Head of caudate nucleus (tissue), 42 donors: ENCODE data around the gene DGKZ.
"Not testable (repeated sequence)": the region's sequence is repeated elsewhere in the genome, so short reads cannot be mapped to it uniquely, and the experiment has no call there.

Experiments used
- DNase-seq, 42 donors: peaks; one replicate each; pipeline versions ENCODE4 v3.0.0 to v3.0.0-alpha.2; 2020 to 2021; ENCODE audit warnings: mixed read lengths in 7 of 42
- intact Hi-C: fragments of 100-400 bp; cut with DNase I; formaldehyde crosslinking; loops from one replicate; pipeline ENCODE4 v1.15.0; 2022

DGKZ gene

GRCh38 chr11:46376258-46377050 is 29.2 kb downstream of the DGKZ start:
- intact Hi-C loops: no loop called here
- DNase-seq: no peak

GRCh38 chr11:46377290-46377689 is 30.0 kb downstream of the DGKZ start:
- DNase-seq: no peak
- intact Hi-C loops: no loop called here

DNA sequence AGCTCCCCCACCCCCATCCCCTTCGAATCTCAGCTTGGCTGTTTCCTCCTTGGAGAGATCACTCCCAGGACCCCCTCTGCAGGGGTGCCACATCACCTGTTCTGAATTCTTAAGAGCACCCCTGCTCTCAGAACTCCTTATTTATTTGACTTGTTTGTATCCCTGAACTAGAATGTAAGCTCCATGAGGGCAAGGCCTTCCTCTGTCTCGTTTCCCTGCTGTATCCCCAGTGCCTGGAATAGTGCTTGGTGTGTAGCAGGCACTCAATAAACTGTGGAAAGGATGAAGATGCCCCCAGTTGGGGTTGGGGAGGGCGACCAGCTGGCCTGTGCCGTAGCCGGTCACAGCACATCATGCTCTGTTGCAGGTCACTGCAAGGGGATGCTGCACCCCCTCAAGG is 30.6 kb downstream of the DGKZ start:
- no peak for DNase-seq
- intact Hi-C loops: no loop called here

DNA sequence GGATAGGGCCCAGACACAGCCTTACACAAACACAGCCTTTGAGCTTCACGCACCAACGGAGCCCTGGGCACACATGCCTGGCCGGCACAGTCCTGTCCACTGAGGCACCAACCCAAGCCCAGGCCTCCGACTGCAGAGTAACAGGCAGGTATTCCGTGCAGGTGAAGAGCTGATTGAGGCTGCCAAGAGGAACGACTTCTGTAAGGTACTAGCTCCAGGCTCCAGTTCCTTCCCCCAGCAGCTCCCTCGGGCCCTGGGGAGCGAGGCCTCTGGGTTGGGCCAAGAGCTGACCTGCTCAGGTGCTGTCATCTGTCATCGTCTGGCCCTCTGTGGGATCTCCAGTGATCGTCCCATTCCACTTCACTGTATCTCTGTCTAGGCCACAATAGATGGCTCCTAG is 31.0 kb downstream of the DGKZ start:
- no peak for DNase-seq
- intact Hi-C loops: no loop called here

DNA sequence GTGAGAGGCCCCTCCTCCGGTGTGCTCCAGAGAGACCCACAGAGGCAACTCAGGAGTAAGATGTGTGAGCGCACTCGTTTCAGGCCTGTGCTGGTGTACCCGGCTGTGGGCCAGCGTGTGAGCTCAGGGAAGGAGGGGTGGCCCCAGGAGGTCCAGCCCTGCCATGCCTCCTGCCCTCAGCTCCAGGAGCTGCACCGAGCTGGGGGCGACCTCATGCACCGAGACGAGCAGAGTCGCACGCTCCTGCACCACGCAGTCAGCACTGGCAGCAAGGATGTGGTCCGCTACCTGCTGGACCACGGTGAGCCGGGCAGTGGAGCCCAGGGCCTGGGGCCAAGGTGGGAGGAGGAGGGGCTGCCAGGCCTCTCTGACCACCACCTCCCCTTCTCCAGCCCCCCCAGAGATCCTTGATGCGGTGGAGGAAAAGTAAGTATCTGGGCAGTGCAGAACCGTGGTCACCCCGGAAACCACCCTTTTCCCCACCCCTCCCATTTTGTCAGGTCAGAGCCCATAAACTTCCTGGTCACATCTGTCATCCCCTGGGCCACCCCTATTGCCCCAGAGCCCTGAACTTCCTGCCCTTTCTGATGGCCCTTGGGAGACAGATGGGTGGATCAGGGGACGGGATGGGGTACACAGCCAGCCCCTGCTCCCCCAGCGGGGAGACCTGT is 31.7 kb downstream of the DGKZ start:
- intact Hi-C loops: no loop called here
- no peak for DNase-seq

GRCh38 chr11:46379482-46380293 is 32.4 kb downstream of the DGKZ start:
- DNase-seq, intact Hi-C loops: not testable (repeated sequence)

GRCh38 chr11:46380340-46381047 is 33.2 kb downstream of the DGKZ start:
- DNase-seq: peak in 22 of 42 donors; percentile 30 to 75 (median 50)

GRCh38 chr11:46381048-46381818 is 34.0 kb downstream of the DGKZ start, which contains the start of gene MDK:
Gene MDK (plus strand): TSS chr11:46381669. CDS start chr11:46382058, 389 bp downstream.
- intact Hi-C loops: no loop called here
- DNase-seq: peak in 1 of 42 donors; percentile 48

More at GRCh38 chr11:46380340-46381047, 33.2 kb downstream of the DGKZ start:
- intact Hi-C loops: no loop called here

- intact Hi-C loops: no loop called here
- peak in 4 of 42 donors; percentile 28 to 56 (median 49) for DNase-seq
Measured at GRCh38 chr11:46381819-46382645, 34.8 kb downstream of the DGKZ start.

- intact Hi-C loops: no loop called here
- DNase-seq: peak in 22 of 42 donors; percentile 29 to 79 (median 60)
Measured at GRCh38 chr11:46382646-46383403, 35.6 kb downstream of the DGKZ start.

GRCh38 chr11:46383404-46383758 is 36.1 kb downstream of the DGKZ start:
- no peak for DNase-seq
- intact Hi-C loops: no loop called here

GRCh38 chr11:46383974-46384701 is 36.9 kb downstream of the DGKZ start:
- DNase-seq: no peak
- intact Hi-C loops: no loop called here

DNA sequence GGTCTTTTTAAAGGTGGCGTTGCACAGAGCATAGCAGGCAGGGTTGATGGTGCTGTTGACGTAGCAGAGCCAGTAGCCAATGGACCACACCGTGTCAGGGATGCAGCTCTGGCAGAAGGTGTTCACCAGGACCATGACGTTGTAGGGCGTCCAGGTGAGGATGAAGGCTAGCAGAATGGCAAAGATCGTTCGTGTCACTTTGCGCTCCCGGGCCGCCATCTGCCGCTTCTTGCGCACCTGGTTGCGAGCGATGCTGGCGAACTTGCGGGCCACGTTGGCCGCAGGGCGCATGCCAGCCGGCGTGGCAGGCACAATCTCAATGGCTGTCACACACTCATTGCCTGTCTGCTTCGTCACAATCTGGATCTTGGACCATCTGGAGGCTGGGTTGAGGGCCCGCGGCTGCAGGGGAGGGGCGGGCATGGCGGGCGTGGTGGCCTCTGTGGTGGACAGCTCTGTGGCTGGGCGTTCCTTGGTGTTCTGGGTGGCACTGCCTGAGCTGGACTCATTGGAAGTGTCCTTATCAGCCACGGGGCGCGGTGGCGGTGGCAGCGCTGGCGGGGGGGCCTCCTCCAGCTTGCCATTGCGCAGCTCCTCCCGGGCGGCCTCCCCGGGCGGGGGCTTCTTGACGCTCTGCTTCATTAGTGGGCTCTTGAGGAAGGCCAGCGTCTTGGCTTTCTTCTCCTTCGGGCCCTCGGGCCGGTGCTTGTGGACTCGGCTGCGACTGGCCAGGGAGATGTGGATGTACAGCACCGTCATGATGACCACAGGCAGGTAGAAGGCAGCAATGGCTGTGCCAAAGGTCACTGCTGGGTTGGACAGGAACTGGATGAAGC is 38.1 kb downstream of the DGKZ start:
- intact Hi-C loops: loop anchor here (5.0 kb wide), 1 partner anchor 142 kb away; no protein-coding TSS in a partner anchor
- no peak for DNase-seq

- no peak for DNase-seq
- intact Hi-C loops: loop anchor here (5.0 kb wide), 1 partner anchor 141 kb away; no protein-coding TSS in a partner anchor
Measured at GRCh38 chr11:46386005-46386578, 38.8 kb downstream of the DGKZ start.

- no peak for DNase-seq
- intact Hi-C loops: loop anchor here (5.0 kb wide), 1 partner anchor 141 kb away; no protein-coding TSS in a partner anchor
Measured at GRCh38 chr11:46386674-46387073, 39.4 kb downstream of the DGKZ start.
